Breast epithelium (tissue), 3 donors: Measurements from ENCODE around the gene SH3BP4.

ENCODE experiments used
- CTCF ChIP-seq, 3 donors: fragments of 450-650 bp; IDR thresholded peaks; one replicate each; pipeline ENCODE4 v1.5.1; 2016 to 2017; ENCODE audit warnings: antibody characterized with exemption in 3 of 3, mild to moderate bottlenecking in 3 of 3, moderate library complexity in 3 of 3
- POLR2A ChIP-seq: fragments of 450-650 bp; IDR thresholded peaks from one replicate; pipeline ENCODE4 v1.6.1; 2016; ENCODE audit warnings: antibody characterized with exemption, mild to moderate bottlenecking, moderate library complexity
- POLR2AphosphoS5 ChIP-seq, 3 donors: sonication (generic); formaldehyde crosslinking; IDR thresholded peaks; one replicate each; pipeline ENCODE4 v1.6.1; 2017; ENCODE audit warnings: antibody characterized with exemption in 3 of 3

DNA sequence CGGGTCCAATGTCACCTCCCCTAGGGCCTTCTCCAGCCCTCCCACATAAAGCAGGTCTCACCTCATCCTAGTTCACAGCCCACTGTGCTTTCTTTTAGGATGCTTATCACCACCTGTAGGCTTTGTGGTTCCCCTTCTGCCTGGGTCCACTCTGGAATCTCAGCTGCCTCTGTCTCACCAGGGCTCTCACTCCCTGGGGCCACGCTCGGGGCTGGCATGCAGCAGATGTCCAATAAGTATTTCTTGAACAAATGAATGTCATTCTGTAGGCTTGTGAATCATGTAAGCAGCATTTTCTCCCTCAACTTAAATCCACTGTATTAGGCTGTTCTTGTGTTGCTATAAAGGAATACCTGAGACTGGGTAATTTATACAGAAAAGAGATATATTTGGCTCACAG lies 4.3 kb upstream of the SH3BP4 start:
- TF ChIP-seq POLR2A (no peak), CTCF (IDR thresholded peaks at IDR 0.05) (no peak), POLR2AphosphoS5 (IDR thresholded peaks at IDR 0.05) (no peak)
